ENCODE results near the gene ZNF581. TPM values are rescaled to one million over a fixed set of nuclear protein-coding genes. Genes with fewer than 3 reads are reported as not detected.

The ZNF581 gene
- polyA plus RNA-seq, 1 of the 3 experiments (the other 2 are of a cell fraction) = 24.7 TPM

GRCh38 chr19:55605207-55605636, 38.2 kb upstream of the ZNF581 start (continued):
- peak; percentile 68; the same call in 1 of the 2 replicates for TF ChIP-seq ELF1 (IDR thresholded peaks at IDR 0.05)
- no peak; the same call in 1 of the 2 replicates for TF ChIP-seq POLR2AphosphoS5 (IDR thresholded peaks at IDR 0.05; ENCODE audit: low read depth, low read length)
- TF ChIP-seq PBX3 (IDR thresholded peaks at IDR 0.05) = no peak
- TF ChIP-seq, protein P1, sequence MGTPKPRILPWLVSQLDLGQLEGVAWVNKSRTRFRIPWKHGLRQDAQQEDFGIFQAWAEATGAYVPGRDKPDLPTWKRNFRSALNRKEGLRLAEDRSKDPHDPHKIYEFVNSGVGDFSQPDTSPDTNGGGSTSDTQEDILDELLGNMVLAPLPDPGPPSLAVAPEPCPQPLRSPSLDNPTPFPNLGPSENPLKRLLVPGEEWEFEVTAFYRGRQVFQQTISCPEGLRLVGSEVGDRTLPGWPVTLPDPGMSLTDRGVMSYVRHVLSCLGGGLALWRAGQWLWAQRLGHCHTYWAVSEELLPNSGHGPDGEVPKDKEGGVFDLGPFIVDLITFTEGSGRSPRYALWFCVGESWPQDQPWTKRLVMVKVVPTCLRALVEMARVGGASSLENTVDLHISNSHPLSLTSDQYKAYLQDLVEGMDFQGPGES (IDR thresholded peaks at IDR 0.05; ENCODE audit: low read depth, low read length) = no peak

DNA sequence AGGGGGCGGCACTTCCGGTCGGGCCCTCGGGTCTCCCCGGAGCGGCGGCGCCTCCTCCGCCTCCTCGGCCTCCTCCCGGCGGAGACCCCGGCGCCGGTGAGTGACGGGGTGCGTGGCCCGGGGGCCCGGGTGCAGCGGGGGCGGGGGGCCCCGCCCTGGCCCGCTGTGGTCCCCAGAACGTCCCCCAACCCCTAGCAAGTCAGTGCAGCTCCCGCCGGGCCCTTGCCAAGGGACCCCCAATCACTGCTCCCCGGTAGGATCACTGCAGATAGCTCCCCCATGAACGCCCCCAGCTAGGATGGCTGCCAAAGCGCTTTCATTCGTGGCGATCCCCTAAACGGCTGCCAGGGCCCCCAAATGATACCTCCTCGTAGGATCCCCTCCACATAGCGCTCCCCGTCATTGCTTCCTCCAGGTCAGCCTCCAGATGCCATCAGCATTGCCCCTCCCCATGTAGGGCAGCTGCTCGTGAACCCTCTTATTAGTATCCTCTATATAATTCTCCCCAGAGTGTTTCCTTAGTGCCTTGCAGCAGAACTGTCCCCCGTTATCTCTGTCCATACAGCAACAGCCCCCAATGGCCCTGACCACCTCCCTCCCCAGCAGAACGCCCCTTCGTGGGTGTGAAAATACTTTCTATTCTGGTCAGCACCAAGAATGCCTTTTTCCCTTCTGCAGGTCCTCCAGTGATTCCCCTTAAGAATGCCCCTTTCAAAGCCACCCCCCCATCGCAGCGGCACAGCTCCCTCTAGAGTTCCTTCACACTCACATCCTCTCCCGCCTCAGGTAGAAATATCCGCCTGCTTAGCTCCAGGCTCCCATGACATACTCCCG, 37.6 kb upstream of the ZNF581 start, which contains the start of gene ZNF865:
Gene ZNF865 (plus strand): TSS at position 11 of the 834 bp plus-strand sequence. CDS start 7,972 bp downstream, outside the sequence.
- Histone ChIP-seq H3K9me3 (no peaks in the 10 kb centered on the region), H3K4me1 (ENCODE audit: control insufficient read depth in 1 of 2, insufficient read depth in 2 of 2, low read depth in 1 of 2, low read length in 1 of 2) (peaks cover 3 to 18% of the 10 kb centered on the region in 2 experiments; a peak in 3 of 4 replicates), H3K27me3 (ENCODE audit: insufficient read depth) (no peaks in the 10 kb centered on the region), H3F3A (replicated peaks; ENCODE audit: insufficient read depth) (peaks cover 22% of the 10 kb centered on the region), H3K36me3 (replicated peaks in 1 of 2; ENCODE audit: control insufficient read depth in 1 of 2, insufficient read depth in 2 of 2, low read length in 1 of 2) (peaks cover 9 to 24% of the 10 kb centered on the region in 2 experiments), H2AFZ (ENCODE audit: low read depth) (peak within 1 kb of the TSS; percentile 71), H3K79me2 (ENCODE audit: insufficient read depth) (peaks cover 61% of the 10 kb centered on the region), H3K4me2 (peak within 1 kb of the TSS; percentile 96), H3K4me3 (ENCODE audit: low read depth in 2 of 2, low read length in 1 of 2) (peak within 1 kb of the TSS; percentile 88 to 93), H3K9me2 (no peaks in the 10 kb centered on the region), H4K20me1 (ENCODE audit: insufficient read depth) (peaks cover 35% of the 10 kb centered on the region; the same call in 1 of the 2 replicates), H3K9ac (peak within 1 kb of the TSS; percentile 93), H3K27ac (ENCODE audit: low read depth in 2 of 2, low read length in 1 of 2) (peak within 1 kb of the TSS; percentile 95 to 97)
- under 1% methylated on average over 20 of the region's 44 CpGs for WGBS (ENCODE audit: low lambda C conversion rate)
- POLR2A ChIA-PET = interaction anchor here (0.5 to 2.0 kb wide), 7 partner anchors 13 to 119 kb away, joined by 3 to 10 read pairs (median 3); partner anchors contain the start of genes ZNF579 and ZNF784
- peak; percentile 82 for DNase-seq
- CTCF ChIA-PET = interaction anchor here (0.6 to 3.5 kb wide), 31 partner anchors 13 to 1665 kb away, joined by 3 to 31 read pairs (median 4); partner anchors contain the start of genes ZNF579, ZNF581, ZNF628 and ZNF784
- TF ChIP-seq, protein P2, sequence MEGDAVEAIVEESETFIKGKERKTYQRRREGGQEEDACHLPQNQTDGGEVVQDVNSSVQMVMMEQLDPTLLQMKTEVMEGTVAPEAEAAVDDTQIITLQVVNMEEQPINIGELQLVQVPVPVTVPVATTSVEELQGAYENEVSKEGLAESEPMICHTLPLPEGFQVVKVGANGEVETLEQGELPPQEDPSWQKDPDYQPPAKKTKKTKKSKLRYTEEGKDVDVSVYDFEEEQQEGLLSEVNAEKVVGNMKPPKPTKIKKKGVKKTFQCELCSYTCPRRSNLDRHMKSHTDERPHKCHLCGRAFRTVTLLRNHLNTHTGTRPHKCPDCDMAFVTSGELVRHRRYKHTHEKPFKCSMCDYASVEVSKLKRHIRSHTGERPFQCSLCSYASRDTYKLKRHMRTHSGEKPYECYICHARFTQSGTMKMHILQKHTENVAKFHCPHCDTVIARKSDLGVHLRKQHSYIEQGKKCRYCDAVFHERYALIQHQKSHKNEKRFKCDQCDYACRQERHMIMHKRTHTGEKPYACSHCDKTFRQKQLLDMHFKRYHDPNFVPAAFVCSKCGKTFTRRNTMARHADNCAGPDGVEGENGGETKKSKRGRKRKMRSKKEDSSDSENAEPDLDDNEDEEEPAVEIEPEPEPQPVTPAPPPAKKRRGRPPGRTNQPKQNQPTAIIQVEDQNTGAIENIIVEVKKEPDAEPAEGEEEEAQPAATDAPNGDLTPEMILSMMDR (IDR thresholded peaks at IDR 0.05) = peak; percentile 81
- TF ChIP-seq EZH2phosphoT487 (IDR thresholded peaks at IDR 0.05; ENCODE audit: borderline replicate concordance, low read depth) (no peak), RXRA (IDR thresholded peaks at IDR 0.05; ENCODE audit: borderline replicate concordance, low read depth) (no peak), ELF1 (IDR thresholded peaks at IDR 0.05) (no peak), TAF1 (IDR thresholded peaks at IDR 0.05; ENCODE audit: borderline replicate concordance, low read depth, low read length) (peak; percentile 37; the same call in 1 of the 2 replicates), POLR2AphosphoS5 (IDR thresholded peaks at IDR 0.05; ENCODE audit: low read depth, low read length) (no peak), JUND (IDR thresholded peaks at IDR 0.05) (no peak), GATA2 (CRISPR knock-in tag; IDR thresholded peaks at IDR 0.05) (no peak), SMC3 (IDR thresholded peaks at IDR 0.05; ENCODE audit: low read depth, low read length) (peak; percentile 54), CHD2 (IDR thresholded peaks at IDR 0.05; ENCODE audit: low read length, partially characterized antibody) (no peak), RAD21 (IDR thresholded peaks at IDR 0.05; ENCODE audit: low read length) (peak; percentile 76), ZBTB33 (IDR thresholded peaks at IDR 0.05; ENCODE audit: borderline replicate concordance, low read depth) (0 out of 2 replicates have a peak, but pooled peaks have one; percentile 0), FOSL2 (IDR thresholded peaks at IDR 0.05; ENCODE audit: borderline replicate concordance, low read depth) (no peak), YY1 (IDR thresholded peaks at IDR 0.05; ENCODE audit: low read depth) (no peak), SIN3A (IDR thresholded peaks at IDR 0.05; ENCODE audit: borderline replicate concordance, low read depth, low read length) (0 out of 2 replicates have a peak, but pooled peaks have one; percentile 26), NFIC (IDR thresholded peaks at IDR 0.05; ENCODE audit: borderline replicate concordance) (no peak)
- TF ChIP-seq, protein P1 (IDR thresholded peaks at IDR 0.05; ENCODE audit: low read depth, low read length) = no peak
- TF ChIP-seq, protein P3, sequence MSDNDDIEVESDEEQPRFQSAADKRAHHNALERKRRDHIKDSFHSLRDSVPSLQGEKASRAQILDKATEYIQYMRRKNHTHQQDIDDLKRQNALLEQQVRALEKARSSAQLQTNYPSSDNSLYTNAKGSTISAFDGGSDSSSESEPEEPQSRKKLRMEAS (IDR thresholded peaks at IDR 0.05; ENCODE audit: low read depth) = peak; percentile 57; the same call in 1 of the 2 replicates
- TF ChIP-seq, protein P4, sequence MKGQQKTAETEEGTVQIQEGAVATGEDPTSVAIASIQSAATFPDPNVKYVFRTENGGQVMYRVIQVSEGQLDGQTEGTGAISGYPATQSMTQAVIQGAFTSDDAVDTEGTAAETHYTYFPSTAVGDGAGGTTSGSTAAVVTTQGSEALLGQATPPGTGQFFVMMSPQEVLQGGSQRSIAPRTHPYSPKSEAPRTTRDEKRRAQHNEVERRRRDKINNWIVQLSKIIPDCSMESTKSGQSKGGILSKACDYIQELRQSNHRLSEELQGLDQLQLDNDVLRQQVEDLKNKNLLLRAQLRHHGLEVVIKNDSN (IDR thresholded peaks at IDR 0.05; ENCODE audit: borderline replicate concordance, low read depth) = no peak

All from SK-N-SH (cell line).